NB4 (cell line): Measurements from ENCODE around the gene PHLDA2.

ENCODE experiments used
- DNase-seq: peaks from one replicate; pipeline ENCODE4 v3.0.0; 2010; ENCODE audit warnings: low read depth
- H3K4me3 ChIP-seq: one replicate; pipeline ENCODE4 v1.5.1; 2011; ENCODE audit warnings: mild to moderate bottlenecking, low read depth, low read length, moderate library complexity
- MAX ChIP-seq: IDR thresholded peaks from 2 replicates; pipeline ENCODE4 v1.6.1; 2011; ENCODE audit warnings: low read depth, low read length
- MYC ChIP-seq: IDR thresholded peaks from 2 replicates; pipeline ENCODE4 v1.6.1; 2011; ENCODE audit warnings: low read depth, low read length
- POLR2A ChIP-seq: IDR thresholded peaks from 2 replicates; pipeline ENCODE4 v1.6.1; 2011; ENCODE audit warnings: mild to moderate bottlenecking; ENCODE audit not compliant: insufficient read length; ENCODE audit errors: extremely low read depth
- TF ChIP-seq, protein P1 (sequence below): IDR thresholded peaks from one replicate; pipeline ENCODE4 v1.5.1; 2012; ENCODE audit warnings: low read depth, low read length

Gene PHLDA2, protein sequence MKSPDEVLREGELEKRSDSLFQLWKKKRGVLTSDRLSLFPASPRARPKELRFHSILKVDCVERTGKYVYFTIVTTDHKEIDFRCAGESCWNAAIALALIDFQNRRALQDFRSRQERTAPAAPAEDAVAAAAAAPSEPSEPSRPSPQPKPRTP

GRCh38 chr11:2928605-2929530 is at the start of gene PHLDA2:
Gene PHLDA2 (minus strand): TSS chr11:2929420. CDS start chr11:2929364, 56 bp downstream.
- peak within 1 kb of the TSS; percentile 23 for H3K4me3 ChIP-seq
- peak; percentile 54 for DNase-seq
- TF ChIP-seq MAX (no peak), POLR2A (no peak), MYC (no peak)
- TF ChIP-seq, protein P1, sequence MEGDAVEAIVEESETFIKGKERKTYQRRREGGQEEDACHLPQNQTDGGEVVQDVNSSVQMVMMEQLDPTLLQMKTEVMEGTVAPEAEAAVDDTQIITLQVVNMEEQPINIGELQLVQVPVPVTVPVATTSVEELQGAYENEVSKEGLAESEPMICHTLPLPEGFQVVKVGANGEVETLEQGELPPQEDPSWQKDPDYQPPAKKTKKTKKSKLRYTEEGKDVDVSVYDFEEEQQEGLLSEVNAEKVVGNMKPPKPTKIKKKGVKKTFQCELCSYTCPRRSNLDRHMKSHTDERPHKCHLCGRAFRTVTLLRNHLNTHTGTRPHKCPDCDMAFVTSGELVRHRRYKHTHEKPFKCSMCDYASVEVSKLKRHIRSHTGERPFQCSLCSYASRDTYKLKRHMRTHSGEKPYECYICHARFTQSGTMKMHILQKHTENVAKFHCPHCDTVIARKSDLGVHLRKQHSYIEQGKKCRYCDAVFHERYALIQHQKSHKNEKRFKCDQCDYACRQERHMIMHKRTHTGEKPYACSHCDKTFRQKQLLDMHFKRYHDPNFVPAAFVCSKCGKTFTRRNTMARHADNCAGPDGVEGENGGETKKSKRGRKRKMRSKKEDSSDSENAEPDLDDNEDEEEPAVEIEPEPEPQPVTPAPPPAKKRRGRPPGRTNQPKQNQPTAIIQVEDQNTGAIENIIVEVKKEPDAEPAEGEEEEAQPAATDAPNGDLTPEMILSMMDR = no peak

DNA sequence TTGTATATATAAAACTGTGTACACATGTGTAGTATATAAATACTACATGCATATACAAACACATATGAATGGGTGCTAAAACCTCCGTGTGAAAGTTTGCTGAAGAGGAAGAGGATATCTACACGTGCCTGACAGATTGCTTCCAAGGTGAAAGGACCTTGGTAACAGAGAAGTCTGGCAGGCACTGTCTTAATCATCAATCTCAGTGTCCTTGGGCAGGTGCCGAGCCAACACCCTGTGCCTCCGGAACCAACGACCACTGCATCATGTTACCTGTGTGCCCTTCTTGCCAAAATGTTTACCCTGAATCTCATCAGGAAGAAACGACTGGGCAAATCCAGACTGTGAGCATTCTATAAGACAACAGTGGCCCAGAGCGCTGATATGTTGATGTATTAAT is 47.9 kb upstream of the PHLDA2 start:
- TF ChIP-seq POLR2A = no peak
- no peak for TF ChIP-seq MYC
- TF ChIP-seq, protein P1 = no peak
- no peak for TF ChIP-seq MAX
- H3K4me3 ChIP-seq = no peak overlapping the region

GRCh38 chr11:2976294-2977063 is 47.3 kb upstream of the PHLDA2 start:
- peak; percentile 28 for DNase-seq
- no peak overlapping the region for H3K4me3 ChIP-seq
- TF ChIP-seq POLR2A (no peak), MYC (no peak), MAX (no peak)
- TF ChIP-seq, protein P1 = no peak

More for the DNA sequence above, 47.9 kb upstream of the PHLDA2 start:
- no peak for DNase-seq

DNA sequence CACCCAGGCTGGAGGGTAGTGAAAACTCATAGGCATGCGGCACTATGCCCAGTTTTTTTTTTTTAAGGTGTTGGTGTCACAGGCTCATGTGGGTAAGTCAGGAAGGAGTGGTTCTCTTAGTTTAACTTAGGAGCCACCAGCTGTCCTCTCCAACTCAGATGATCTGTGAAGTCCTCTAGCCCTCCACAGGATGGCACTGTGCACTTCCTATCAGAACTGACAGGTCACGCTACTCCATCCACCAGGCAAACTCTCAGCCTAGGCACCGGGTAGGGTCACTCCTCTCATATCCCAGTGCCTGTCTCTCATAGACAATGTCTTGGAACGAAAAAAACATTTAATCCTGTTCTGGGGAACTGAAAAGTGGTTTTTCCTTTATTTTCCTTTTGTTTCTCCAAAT is 46.4 kb upstream of the PHLDA2 start:
- DNase-seq = peak; percentile 60
- H3K4me3 ChIP-seq = no peak overlapping the region
- TF ChIP-seq MYC (peak; percentile 18; the same call in 1 of the 2 replicates), MAX (no peak), POLR2A (no peak)
- TF ChIP-seq, protein P1 = peak; percentile 48

GRCh38 chr11:2974272-2974671 is 45.1 kb upstream of the PHLDA2 start:
- no peak for TF ChIP-seq MAX
- TF ChIP-seq MYC = no peak
- TF ChIP-seq, protein P1 = no peak
- no peak for TF ChIP-seq POLR2A
- no peak for DNase-seq
- H3K4me3 ChIP-seq = no peak overlapping the region
